ENCODE results near the gene CTDSPL2.

GRCh38 chr15:44519537-44519936 is 92.1 kb downstream of the CTDSPL2 start:
- TF ChIP-seq POLR2AphosphoS5 (IDR thresholded peaks at IDR 0.05) (no peak), CTCF (IDR thresholded peaks at IDR 0.05) (no peak), POLR2A (IDR thresholded peaks at IDR 0.05) (no peak)

All from breast epithelium (tissue), 3 donors.